Spleen (tissue), 11 donors: Measurements from ENCODE around the gene PTH. TPM values are rescaled to one million over a fixed set of nuclear protein-coding genes. Genes with fewer than 3 reads are reported as not detected.

Source experiments
- DNase-seq: peaks from one replicate; pipeline ENCODE4 v3.0.0-alpha.2; 2020
- H3K27ac ChIP-seq, 8 donors: fragments of 200-600 bp; sonication (generic) in 7 of 8; 1 replicate in 4 of 8; 2 replicates in 4 of 8; pipeline versions ENCODE4 v1.5.0 to v1.8.0; 2016 to 2021; ENCODE audit warnings: inconsistent platforms in 4 of 8, mild to moderate bottlenecking in 4 of 8, moderate library complexity in 1 of 8
- H3K27me3 ChIP-seq, 7 donors: fragments of 200-600 bp; sonication (generic) in 6 of 7; replicated peaks in 1 of 7; 1 replicate in 4 of 7; 2 replicates in 3 of 7; pipeline versions ENCODE4 v1.5.0 to v1.8.0; 2016 to 2021; ENCODE audit warnings: inconsistent platforms in 3 of 7, mild to moderate bottlenecking in 1 of 7
- H3K36me3 ChIP-seq, 6 donors: fragments of 200-600 bp; sonication (generic) in 5 of 6; 1 replicate in 4 of 6; 2 replicates in 2 of 6; pipeline versions ENCODE4 v1.5.0 to v1.8.0; 2016 to 2021; ENCODE audit warnings: inconsistent platforms in 2 of 6
- H3K4me1 ChIP-seq, 6 donors: fragments of 200-600 bp; sonication (generic) in 5 of 6; 1 replicate in 3 of 6; 2 replicates in 3 of 6; pipeline versions ENCODE4 v1.5.0 to v1.8.0; 2016 to 2021; ENCODE audit warnings: inconsistent platforms in 3 of 6
- H3K4me3 ChIP-seq, 8 donors: fragments of 200-600 bp; sonication (generic) in 7 of 8; 1 replicate in 4 of 8; 2 replicates in 4 of 8; pipeline versions ENCODE4 v1.5.0 to v1.8.0; 2016 to 2021; ENCODE audit warnings: inconsistent platforms in 4 of 8, mild to moderate bottlenecking in 4 of 8, moderate library complexity in 2 of 8
- H3K9me3 ChIP-seq, 8 donors: fragments of 200-600 bp; sonication (generic) in 7 of 8; 1 replicate in 4 of 8; 2 replicates in 4 of 8; pipeline versions ENCODE4 v1.5.0 to v1.8.0; 2016 to 2021; ENCODE audit warnings: inconsistent platforms in 4 of 8
- POLR2A ChIP-seq, 3 donors: fragments of 450-650 bp; IDR thresholded peaks; one replicate each; pipeline ENCODE4 v1.5.1; 2017; ENCODE audit warnings: antibody characterized with exemption in 3 of 3, mild to moderate bottlenecking in 1 of 3
- POLR2AphosphoS5 ChIP-seq, 3 donors: sonication (generic); formaldehyde crosslinking; IDR thresholded peaks; one replicate each; pipeline ENCODE4 v1.5.1; 2017; ENCODE audit warnings: antibody characterized with exemption in 3 of 3
- WGBS, 5 donors: extraction: QIAGEN DNeasy Blood & Tissue Kit in 3 of 5; methylation state at CpG; one replicate each; pipeline versions ENCODE4 v1.1.5 to v1.1.7; 2013 to 2018; 5-methylcytosine and 5-hydroxymethylcytosine counted together
- intact Hi-C: fragments of 100-400 bp; cut with DNase I; formaldehyde crosslinking; loops from one replicate; pipeline ENCODE4 v1.15.0; 2023; ENCODE audit warnings: low total_unique reads
- polyA plus RNA-seq, 3 donors: library from polyadenylated mRNA; stranded (reverse); fragments of 200-250 nt; gene quantifications; one replicate each; pipeline ENCODE4 v1.2.1, GENCODE V29; 2013
- total RNA-seq, 7 donors: library from RNA; depleted of rRNA in 3 of 7; stranded (reverse); fragments of >200 nt in 3 of 7; fragmentation: NEBNext Ultra II Directional in 4 of 7; extraction: Animal tissue kit (Norgen Biotek cat#: 25700) in 4 of 7; gene quantifications; one replicate each; pipeline versions ENCODE4 v1.1.0 to v1.2.1, GENCODE V29; 2016 to 2021
- TF ChIP-seq, protein P1 (sequence below), 11 experiments: fragments of 200-600 bp in 7 of 11; fragments of 450-650 bp in 4 of 11; sonication (generic) in 4 of 11; IDR thresholded peaks in 8 of 11; conservative IDR thresholded peaks in 3 of 11; 1 replicate in 7 of 11; 2 replicates in 4 of 11; pipeline versions ENCODE4 v1.4.0 to v1.8.0; 2016 to 2021; ENCODE audit warnings: antibody characterized with exemption in 11 of 11, inconsistent platforms in 4 of 11, mild to moderate bottlenecking in 1 of 11
- donor health status: healthy with polysubstance abuse.
- donor health status: DM: no; HTN: no; CAD: no; lungs with moderate emphysema.
- donor health status: DM: no; HTN: no; CAD: no.
- donor health status: Bipolar disorder and iron deficiency.
- donor health status: healthy.
- donor health status: DM: no; HTN: no; CAD: no.
- donor health status: DM: yes; HTN: yes; CAD: no.

PTH gene
- total and polyA plus RNA-seq, 10 donors: not detected

DNA sequence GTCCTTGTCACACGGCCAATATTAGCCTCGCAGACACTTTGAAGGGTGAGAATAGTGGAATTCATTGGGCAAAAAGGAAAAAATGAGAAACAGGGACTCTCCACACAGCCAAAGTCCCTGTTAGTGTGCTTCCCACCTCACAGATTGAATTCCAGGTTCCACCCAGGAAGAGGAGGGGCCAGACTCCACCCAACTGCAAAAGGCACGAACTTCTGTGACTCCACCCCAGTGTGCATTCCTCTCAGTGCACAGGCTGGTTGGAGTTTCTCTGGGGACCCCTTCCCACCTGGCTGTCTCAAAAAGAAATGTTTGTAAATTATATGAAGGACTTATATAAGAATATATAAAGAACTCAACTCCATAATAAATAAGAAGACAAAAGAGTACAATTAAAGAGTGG lies 20.7 kb downstream of the PTH start:
- Histone ChIP-seq H3K4me1 (no peaks in the 10 kb centered on the region), H3K4me3 (no peak overlapping the region), H3K9me3 (no peaks in the 10 kb centered on the region), H3K27ac (no peak overlapping the region), H3K27me3 (peaks cover 0 to 13% (median 0%) of the 10 kb centered on the region in 7 donors), H3K36me3 (no peaks in the 10 kb centered on the region)
- intact Hi-C loops: no loop called here
- no peak for DNase-seq
- WGBS, 5 donors: 77 to 89% (median 82%) methylated on average over 3 of the region's 3 CpGs
- TF ChIP-seq POLR2AphosphoS5 (IDR thresholded peaks at IDR 0.05) (no peak), POLR2A (IDR thresholded peaks at IDR 0.05) (no peak)
- TF ChIP-seq, protein P1, sequence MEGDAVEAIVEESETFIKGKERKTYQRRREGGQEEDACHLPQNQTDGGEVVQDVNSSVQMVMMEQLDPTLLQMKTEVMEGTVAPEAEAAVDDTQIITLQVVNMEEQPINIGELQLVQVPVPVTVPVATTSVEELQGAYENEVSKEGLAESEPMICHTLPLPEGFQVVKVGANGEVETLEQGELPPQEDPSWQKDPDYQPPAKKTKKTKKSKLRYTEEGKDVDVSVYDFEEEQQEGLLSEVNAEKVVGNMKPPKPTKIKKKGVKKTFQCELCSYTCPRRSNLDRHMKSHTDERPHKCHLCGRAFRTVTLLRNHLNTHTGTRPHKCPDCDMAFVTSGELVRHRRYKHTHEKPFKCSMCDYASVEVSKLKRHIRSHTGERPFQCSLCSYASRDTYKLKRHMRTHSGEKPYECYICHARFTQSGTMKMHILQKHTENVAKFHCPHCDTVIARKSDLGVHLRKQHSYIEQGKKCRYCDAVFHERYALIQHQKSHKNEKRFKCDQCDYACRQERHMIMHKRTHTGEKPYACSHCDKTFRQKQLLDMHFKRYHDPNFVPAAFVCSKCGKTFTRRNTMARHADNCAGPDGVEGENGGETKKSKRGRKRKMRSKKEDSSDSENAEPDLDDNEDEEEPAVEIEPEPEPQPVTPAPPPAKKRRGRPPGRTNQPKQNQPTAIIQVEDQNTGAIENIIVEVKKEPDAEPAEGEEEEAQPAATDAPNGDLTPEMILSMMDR (IDR thresholded peaks at IDR 0.05 in 8 of 11, conservative IDR thresholded peaks at IDR 0.05 in 3 of 11): no peak

DNA sequence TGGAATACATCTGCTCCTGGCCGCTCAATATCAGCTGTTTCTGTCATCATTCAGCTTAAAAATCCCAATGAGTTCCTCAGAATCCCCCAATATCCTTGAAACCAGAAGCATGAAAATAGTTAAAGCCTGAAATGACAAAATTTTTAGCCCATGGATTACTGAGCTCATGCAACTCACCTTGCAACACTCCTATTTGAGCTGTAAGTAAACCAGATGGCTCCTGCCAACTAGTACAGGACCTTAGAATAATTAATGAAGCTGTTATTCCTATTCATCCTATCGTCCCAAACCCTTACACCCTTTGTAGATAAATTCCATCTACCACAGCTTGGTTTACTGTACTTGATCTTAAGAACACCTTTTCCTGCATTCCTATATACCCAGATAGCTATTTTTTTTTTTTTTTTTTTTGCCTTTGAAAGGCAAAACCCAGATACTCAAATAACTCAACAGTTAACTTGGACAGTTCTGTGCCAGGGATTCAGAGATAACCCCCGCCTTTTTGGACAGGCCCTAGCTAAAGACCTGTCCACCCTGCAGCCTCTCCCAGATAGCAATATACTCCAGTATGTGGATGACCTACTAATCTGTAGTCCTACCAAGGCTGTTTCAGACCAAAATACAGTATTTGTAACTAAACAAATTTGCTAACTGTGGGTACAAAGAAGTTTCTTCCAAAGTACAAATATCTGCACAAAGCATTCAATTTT lies 22.6 kb downstream of the PTH start:
- no peaks in the 10 kb centered on the region for H3K4me1 ChIP-seq
- intact Hi-C loops: no loop called here
- WGBS, 5 donors: 75 to 93% (median 80%) methylated on average over 3 of the region's 3 CpGs
- H3K4me3 ChIP-seq: no peak overlapping the region
- no peak overlapping the region for H3K27ac ChIP-seq
- no peak for TF ChIP-seq POLR2AphosphoS5 (IDR thresholded peaks at IDR 0.05)
- TF ChIP-seq POLR2A (IDR thresholded peaks at IDR 0.05): no peak
- TF ChIP-seq, protein P1 (IDR thresholded peaks at IDR 0.05 in 8 of 11, conservative IDR thresholded peaks at IDR 0.05 in 3 of 11): no peak
- H3K27me3 ChIP-seq: peaks cover 0 to 9% (median 0%) of the 10 kb centered on the region in 7 donors
- no peaks in the 10 kb centered on the region for H3K9me3 ChIP-seq
- DNase-seq: no peak
- no peaks in the 10 kb centered on the region for H3K36me3 ChIP-seq

DNA sequence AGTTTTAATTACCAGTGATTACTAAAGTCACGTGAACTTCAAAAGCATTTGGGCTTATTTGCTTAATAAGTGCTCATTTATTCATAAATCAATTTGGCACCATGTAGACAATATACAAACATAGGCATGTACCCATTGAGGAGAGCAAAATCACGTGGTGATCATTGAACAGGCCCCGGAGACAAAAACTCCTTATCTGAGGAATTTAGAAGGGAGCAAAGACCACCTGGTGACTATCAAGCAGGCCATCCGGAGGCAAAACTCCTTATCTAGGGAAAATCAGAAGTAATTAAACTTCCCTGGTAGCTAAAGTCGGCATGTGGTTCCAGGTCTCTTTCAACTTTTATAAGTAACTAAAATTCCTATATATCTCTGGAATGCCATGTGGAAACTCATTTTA lies 27.0 kb downstream of the PTH start:
- no peak for DNase-seq
- Histone ChIP-seq H3K27ac (no peak overlapping the region), H3K27me3 (peaks cover 0 to 9% (median 0%) of the 10 kb centered on the region in 7 donors), H3K4me3 (no peak overlapping the region), H3K9me3 (no peaks in the 10 kb centered on the region), H3K4me1 (peaks cover 0 to 12% (median 8%) of the 10 kb centered on the region in 6 donors), H3K36me3 (no peaks in the 10 kb centered on the region)
- intact Hi-C loops: no loop called here
- WGBS, 5 donors: 54 to 72% (median 68%) methylated on average over 5 of the region's 5 CpGs
- TF ChIP-seq POLR2A (IDR thresholded peaks at IDR 0.05): no peak
- TF ChIP-seq, protein P1 (IDR thresholded peaks at IDR 0.05 in 8 of 11, conservative IDR thresholded peaks at IDR 0.05 in 3 of 11): no peak
- no peak for TF ChIP-seq POLR2AphosphoS5 (IDR thresholded peaks at IDR 0.05)

DNA sequence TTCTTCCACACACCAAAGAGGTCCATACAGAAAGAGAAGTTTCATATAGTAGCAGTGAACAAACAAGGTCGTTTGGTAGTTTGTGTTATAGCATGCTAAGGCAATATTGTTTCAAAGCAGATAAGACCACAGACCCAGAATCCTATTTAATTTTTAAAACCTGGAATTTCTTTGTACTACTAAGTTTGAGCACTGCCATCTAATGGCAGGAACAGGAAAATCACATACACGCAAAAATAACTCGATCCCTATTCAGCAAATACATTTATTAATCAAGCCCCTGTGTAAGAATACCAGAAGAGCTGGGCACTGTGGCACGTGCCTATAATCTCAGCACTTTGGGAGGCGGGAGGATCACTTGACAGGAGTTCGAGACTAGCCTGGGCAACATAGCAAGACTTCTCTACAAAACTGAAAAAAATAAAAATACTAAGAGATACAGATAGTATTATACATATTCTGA lies 29.9 kb downstream of the PTH start:
- DNase-seq: no peak
- Histone ChIP-seq H3K27ac (no peak overlapping the region), H3K27me3 (peaks cover 0 to 9% (median 0%) of the 10 kb centered on the region in 7 donors), H3K36me3 (no peaks in the 10 kb centered on the region), H3K4me1 (peaks cover 10 to 32% (median 27%) of the 10 kb centered on the region in 6 donors), H3K4me3 (no peak overlapping the region), H3K9me3 (no peaks in the 10 kb centered on the region)
- 11 to 14% (median 12%) methylated on average over 6 of the region's 6 CpGs for WGBS, 5 donors
- intact Hi-C loops: no loop called here
- TF ChIP-seq, protein P1 (IDR thresholded peaks at IDR 0.05 in 8 of 11, conservative IDR thresholded peaks at IDR 0.05 in 3 of 11): peak in 8 of 11 experiments; percentile 19 to 61 (median 50)
- TF ChIP-seq POLR2A (IDR thresholded peaks at IDR 0.05): no peak
